Keratinocyte (primary cell): Measurements from ENCODE around the gene PTPRD. TPM values are rescaled to one million over a fixed set of nuclear protein-coding genes. Genes with fewer than 3 reads are reported as not detected.

ENCODE experiments used
- DNase-seq: peaks from one replicate; pipeline ENCODE4 v3.0.0-alpha.2; 2011; ENCODE audit warnings: low read depth, missing footprints, low spot score
- FAIRE-seq: peaks from 2 replicates; lab custom pipeline; 2011; peaks lifted over from hg19 to GRCh38; lab: Jason Lieb, UNC
- H2AFZ ChIP-seq: 2 replicates; pipeline ENCODE4 v1.6.0; 2012; ENCODE audit warnings: low read length, control low read depth, inconsistent platforms; ENCODE audit not compliant: control insufficient read depth
- H3K27ac ChIP-seq: 2 replicates; pipeline ENCODE4 v1.5.1; 2011; ENCODE audit warnings: low read length; ENCODE audit not compliant: control insufficient read depth, insufficient read depth
- H3K27me3 ChIP-seq: 3 replicates; pipeline ENCODE4 v1.6.0; 2011; ENCODE audit warnings: low read length; ENCODE audit not compliant: control insufficient read depth, insufficient read depth; ENCODE audit errors: extremely low read depth
- H3K36me3 ChIP-seq, 2 experiments: 2 replicates in 1 of 2; 3 replicates in 1 of 2; pipeline ENCODE4 v1.5.1; 2011; ENCODE audit warnings: low read length in 2 of 2, mild to moderate bottlenecking in 1 of 2; ENCODE audit not compliant: control insufficient read depth in 2 of 2, insufficient read depth in 2 of 2; ENCODE audit errors: extremely low read depth in 1 of 2
- H3K4me1 ChIP-seq: 3 replicates; pipeline ENCODE4 v1.5.1; 2011; ENCODE audit warnings: low read length; ENCODE audit not compliant: control insufficient read depth, insufficient read depth; ENCODE audit errors: extremely low read depth
- H3K4me2 ChIP-seq: 3 replicates; pipeline ENCODE4 v1.6.0; 2011; ENCODE audit warnings: low read depth, low read length; ENCODE audit not compliant: control insufficient read depth, insufficient read depth; ENCODE audit errors: extremely low read depth
- H3K4me3 ChIP-seq, 3 experiments: fragments of 200-600 bp in 1 of 3; sonication (generic) in 1 of 3; 2 replicates in 2 of 3; 3 replicates in 1 of 3; pipeline ENCODE4 v1.5.1; 2011 to 2016; ENCODE audit warnings: low read length in 3 of 3, mild to moderate bottlenecking in 3 of 3, control low read depth in 2 of 3, inconsistent platforms in 1 of 3, low read depth in 1 of 3, mixed read lengths in 1 of 3, mixed run types in 1 of 3, moderate library complexity in 1 of 3; ENCODE audit not compliant: control insufficient read depth in 2 of 3, insufficient read depth in 2 of 3; ENCODE audit errors: extremely low read depth in 1 of 3
- H3K79me2 ChIP-seq: 2 replicates; pipeline ENCODE4 v1.6.0; 2012; ENCODE audit warnings: low read length; ENCODE audit not compliant: control insufficient read depth, insufficient read depth
- H3K9ac ChIP-seq: 3 replicates; pipeline ENCODE4 v1.6.0; 2011; ENCODE audit warnings: low read length; ENCODE audit not compliant: control insufficient read depth, insufficient read depth; ENCODE audit errors: extremely low read depth
- H3K9me1 ChIP-seq: 3 replicates; pipeline ENCODE4 v1.6.0; 2011; ENCODE audit warnings: low read length; ENCODE audit not compliant: control insufficient read depth, insufficient read depth; ENCODE audit errors: extremely low read depth
- H3K9me3 ChIP-seq: 2 replicates; pipeline ENCODE4 v1.5.1; 2012; ENCODE audit warnings: low read depth, low read length; ENCODE audit not compliant: control insufficient read depth
- H4K20me1 ChIP-seq: 3 replicates; pipeline ENCODE4 v1.6.0; 2011; ENCODE audit warnings: low read length; ENCODE audit not compliant: control insufficient read depth, insufficient read depth; ENCODE audit errors: extremely low read depth
- CTCF ChIP-seq, 3 experiments: IDR thresholded peaks in 1 of 3; conservative IDR thresholded peaks in 1 of 3; optimal IDR thresholded peaks in 1 of 3; 2 replicates in 2 of 3; 3 replicates in 1 of 3; pipeline versions ENCODE3 to v1.5.1; 2011; ENCODE audit warnings: low read length in 3 of 3, mild to moderate bottlenecking in 3 of 3, moderate library complexity in 2 of 3, control low read depth in 1 of 3, inconsistent platforms in 1 of 3; ENCODE audit not compliant: insufficient read depth in 2 of 3; ENCODE audit errors: extremely low read depth in 1 of 3
- EZH2 ChIP-seq: IDR thresholded peaks from one replicate; pipeline ENCODE4 v1.6.1; 2012; ENCODE audit warnings: inconsistent platforms, mild to moderate bottlenecking, low read length, moderate library complexity
- dilution Hi-C: fragments of 300-500 bp; cut with MboI; formaldehyde crosslinking; loops from one replicate; pipeline ENCODE4 v1.7.0; 2020; ENCODE audit warnings: low sequenced_read_pairs; ENCODE audit not compliant: extremely low pct_ligation_motif_present
- polyA plus RNA-seq, 5 experiments: library from polyadenylated mRNA; depleted of rRNA in 3 of 5; stranded (reverse) in 3 of 5; stranded (forward) in 1 of 5; unstranded in 1 of 5; fragments of >200 nt; gene quantifications; 1 replicate in 1 of 5; 2 replicates in 3 of 5; 3 replicates in 1 of 5; pipeline versions ENCODE4 v1.2.1 to v1.2.3, GENCODE V29; 2011 to 2012; ENCODE audit warnings: missing spikeins in 2 of 5, low read depth in 1 of 5, low replicate concordance in 1 of 5

PTPRD gene
- polyA plus RNA-seq, 1 donor (not counting 4 experiments of a cell fraction or from before 2014, with no cell fraction given), result 0.10 TPM

GRCh38 chr9:8860925-8861324 is 1751.9 kb downstream of the PTPRD start:
- TF ChIP-seq CTCF (optimal IDR thresholded peaks at IDR 0.05 in 1 of 3, IDR thresholded peaks at IDR 0.05 in 1 of 3, conservative IDR thresholded peaks at IDR 0.05 in 1 of 3; ENCODE audit: extremely low read depth in 1 of 3, insufficient read depth in 2 of 3, low read length in 3 of 3) (no peak), EZH2 (no peak)
- Histone ChIP-seq H3K36me3 (no peaks in the 10 kb centered on the region), H3K27me3 (peaks cover 41% of the 10 kb centered on the region), H3K4me3 (no peak overlapping the region), H3K9me1 (no peaks in the 10 kb centered on the region), H3K4me1 (peaks cover 3% of the 10 kb centered on the region), H3K79me2 (no peaks in the 10 kb centered on the region), H3K27ac (no peak overlapping the region), H4K20me1 (no peaks in the 10 kb centered on the region), H3K4me2 (no peak overlapping the region), H3K9me3 (no peaks in the 10 kb centered on the region), H3K9ac (no peak overlapping the region), H2AFZ (no peak overlapping the region)
- dilution Hi-C loops, result no loop called here
- FAIRE-seq, result no peak
- DNase-seq, result no peak

GRCh38 chr9:8860086-8860485 is 1752.7 kb downstream of the PTPRD start:
- H3K79me2 ChIP-seq, result no peaks in the 10 kb centered on the region
- H3K36me3 ChIP-seq, result no peaks in the 10 kb centered on the region
- no peaks in the 10 kb centered on the region for H3K9me1 ChIP-seq
- H3K9me3 ChIP-seq, result no peaks in the 10 kb centered on the region
- dilution Hi-C loops, result no loop called here
- no peak overlapping the region for H3K4me2 ChIP-seq
- H3K4me3 ChIP-seq, result no peak overlapping the region
- no peak overlapping the region for H3K27ac ChIP-seq
- no peak overlapping the region for H2AFZ ChIP-seq
- TF ChIP-seq CTCF (optimal IDR thresholded peaks at IDR 0.05 in 1 of 3, IDR thresholded peaks at IDR 0.05 in 1 of 3, conservative IDR thresholded peaks at IDR 0.05 in 1 of 3; ENCODE audit: extremely low read depth in 1 of 3, insufficient read depth in 2 of 3, low read length in 3 of 3) (no peak), EZH2 (no peak)
- no peak for FAIRE-seq
- H4K20me1 ChIP-seq, result no peaks in the 10 kb centered on the region
- H3K27me3 ChIP-seq, result peaks cover 41% of the 10 kb centered on the region
- DNase-seq, result no peak
- no peak overlapping the region for H3K9ac ChIP-seq
- H3K4me1 ChIP-seq, result peaks cover 3% of the 10 kb centered on the region
